ENCODE data around the gene PDCD4.

The PDCD4 gene

GRCh38 chr10:110871298-110872084, at the start of gene PDCD4:
Gene PDCD4 (plus strand): TSS chr10:110871928. CDS start chr10:110876028, 4,100 bp downstream.
- DNase-seq, result peak; percentile 99

- no peak for DNase-seq
These were observed 49.6 kb upstream of the PDCD4 start for GRCh38 chr10:110822035-110822711.

DNA sequence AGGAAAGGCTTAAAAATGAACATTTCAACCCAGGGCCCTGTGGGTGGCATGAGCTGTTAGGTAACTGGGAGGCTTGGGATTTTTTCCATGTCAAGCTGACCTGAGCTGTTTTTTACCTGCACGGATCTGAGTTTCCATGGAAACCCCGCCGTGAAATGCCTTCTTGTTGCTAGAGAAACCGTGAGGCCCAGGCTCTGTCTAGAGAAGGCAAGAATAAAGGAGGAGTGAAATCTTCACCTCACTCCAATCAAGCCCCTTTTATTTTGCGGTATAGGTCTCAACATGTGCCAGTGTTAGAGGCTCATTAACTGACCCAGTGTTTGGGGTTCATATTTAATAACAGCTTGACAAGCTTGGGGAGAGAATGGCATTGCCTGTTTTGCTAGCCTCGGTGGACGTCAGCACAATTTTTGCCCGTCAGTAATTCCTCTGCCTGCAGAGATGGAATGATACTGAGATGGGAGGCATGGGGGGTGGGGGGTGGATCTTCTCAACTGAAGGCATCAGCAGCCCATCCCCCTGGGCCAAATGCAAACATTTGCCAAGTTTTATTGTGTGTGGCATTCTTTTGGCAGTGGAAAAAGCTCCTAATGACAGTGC, 48.9 kb upstream of the PDCD4 start:
- DNase-seq, result no peak

- no peak for DNase-seq
These were observed 47.6 kb upstream of the PDCD4 start for GRCh38 chr10:110824152-110824441.

GRCh38 chr10:110824660-110825059, 47.1 kb upstream of the PDCD4 start:
- DNase-seq, result no peak

DNA sequence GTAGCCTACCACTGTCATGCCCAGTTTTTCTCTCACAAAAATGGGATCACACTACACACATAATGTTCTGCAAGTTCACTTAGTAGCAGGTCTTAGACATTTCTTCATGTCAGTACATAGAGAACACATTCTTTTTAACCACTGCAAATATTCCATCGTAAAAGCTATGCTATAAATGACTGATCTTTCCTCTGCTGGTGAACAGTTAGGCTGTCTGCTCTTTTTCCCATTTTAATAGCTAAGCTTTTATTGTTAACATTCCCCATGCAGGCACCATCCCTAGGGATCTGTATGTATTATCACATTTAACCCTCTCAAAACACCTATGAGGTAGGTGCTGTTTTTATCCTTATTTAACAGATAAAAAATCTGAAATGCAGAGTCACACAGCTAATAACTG, 46.2 kb upstream of the PDCD4 start:
- no peak for DNase-seq

GRCh38 chr10:110827410-110827809, 44.3 kb upstream of the PDCD4 start:
- DNase-seq, result peak; percentile 52

GRCh38 chr10:110827875-110828274, 43.9 kb upstream of the PDCD4 start:
- DNase-seq, result no peak

GRCh38 chr10:110828525-110828924, 43.2 kb upstream of the PDCD4 start:
- DNase-seq, result no peak

DNA sequence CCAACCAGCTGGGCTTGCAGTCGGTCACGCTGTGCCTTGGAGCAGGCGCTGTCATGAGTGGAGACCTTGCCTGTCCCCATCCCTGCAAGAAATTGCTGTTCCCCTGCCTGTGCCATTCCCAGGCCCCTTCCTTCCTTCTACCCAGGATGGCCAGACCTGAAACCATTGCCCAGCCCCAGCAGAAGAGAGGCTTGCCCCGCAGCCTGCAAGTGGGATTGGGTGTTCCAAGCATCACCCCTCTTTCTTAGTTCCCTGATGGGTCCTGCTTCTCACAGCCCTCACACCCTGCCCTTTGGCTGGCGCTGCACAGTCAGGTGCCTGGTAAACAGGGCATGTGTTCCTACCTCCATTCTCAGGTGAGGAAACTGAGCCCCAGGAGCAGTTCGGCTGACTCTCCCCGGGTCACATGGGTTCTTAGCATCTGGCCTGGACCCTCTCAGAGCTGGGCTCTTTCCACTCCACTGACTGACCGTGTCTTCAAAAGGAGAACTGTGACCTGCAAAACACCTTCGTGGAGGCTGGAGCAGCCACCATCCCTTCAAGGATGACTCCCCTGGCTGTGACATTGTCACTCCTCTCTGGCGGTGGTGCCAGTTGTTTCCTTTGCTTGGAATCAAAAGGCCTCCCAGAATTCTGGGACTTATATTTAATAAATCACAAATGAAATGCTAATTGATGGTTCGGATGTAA, 41.9 kb upstream of the PDCD4 start:
- no peak for DNase-seq

DNA sequence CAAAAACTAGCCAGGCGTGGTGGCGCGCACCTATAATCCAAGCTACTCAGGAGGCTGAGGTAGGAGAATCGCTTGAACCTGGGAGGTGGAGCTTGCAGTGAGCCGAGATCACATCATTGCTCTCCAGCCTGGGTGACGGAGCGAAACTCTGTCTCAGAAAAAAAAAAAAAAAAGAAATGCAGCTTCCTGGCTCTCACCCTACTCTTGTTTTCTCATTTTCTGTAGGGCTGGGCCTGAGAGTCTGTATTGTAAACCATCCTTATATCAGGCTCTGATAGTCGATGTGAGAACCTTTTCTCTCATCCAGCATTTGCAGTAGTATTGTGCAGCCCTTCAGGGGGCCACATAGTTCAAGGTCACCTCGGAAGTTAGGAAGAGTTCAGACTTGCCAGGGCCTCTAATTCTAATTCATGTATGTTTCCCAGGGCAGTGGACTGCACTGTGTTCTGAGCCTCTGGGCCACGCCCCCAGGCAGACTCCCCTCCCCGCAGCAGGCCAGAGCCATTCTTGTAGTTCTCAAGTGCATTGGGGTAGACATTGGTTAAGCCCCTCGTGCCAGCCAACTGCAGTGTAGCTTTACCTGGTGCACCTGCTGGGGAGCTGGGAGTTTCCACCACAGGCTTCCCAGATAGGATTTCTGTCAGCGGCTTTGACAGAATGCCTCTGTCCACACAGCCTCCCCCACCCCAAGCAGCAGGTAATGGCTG, 38.3 kb upstream of the PDCD4 start:
- no peak for DNase-seq

DNA sequence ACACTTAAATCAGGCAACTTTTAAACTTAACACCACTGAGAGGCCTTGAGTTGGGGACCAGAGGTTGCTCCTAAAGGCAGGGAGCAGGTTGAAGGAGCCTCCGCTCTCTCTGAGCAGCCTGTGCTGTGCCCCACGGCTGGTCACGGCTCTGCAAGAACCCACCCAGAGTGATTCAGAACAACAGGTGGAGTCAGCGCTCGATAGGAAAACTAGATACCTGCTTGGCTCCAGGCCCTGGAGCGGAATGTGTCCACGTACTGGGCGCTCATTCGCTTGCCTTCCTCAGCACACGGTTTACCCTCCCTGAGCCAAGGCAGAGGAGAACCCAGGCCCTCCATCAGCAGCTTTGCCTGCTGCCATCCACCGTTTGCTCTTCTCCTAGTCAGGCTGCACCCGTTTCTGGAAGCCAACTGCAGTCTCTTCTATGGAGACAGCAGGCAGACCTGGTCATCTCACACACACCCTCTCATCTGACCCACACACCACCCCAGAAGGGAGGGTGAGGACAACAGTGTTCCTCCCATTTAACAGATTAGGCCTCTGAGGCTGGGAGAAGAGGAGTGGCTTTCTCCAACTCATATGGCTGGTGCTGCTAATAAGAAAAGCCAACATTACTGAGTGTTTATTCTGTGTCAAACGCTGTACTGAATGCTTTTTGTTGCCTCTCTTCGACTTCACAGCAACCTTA, 37.6 kb upstream of the PDCD4 start:
- DNase-seq, result no peak

- no peak for DNase-seq
These were observed 37.0 kb upstream of the PDCD4 start for GRCh38 chr10:110834629-110835301.

DNA sequence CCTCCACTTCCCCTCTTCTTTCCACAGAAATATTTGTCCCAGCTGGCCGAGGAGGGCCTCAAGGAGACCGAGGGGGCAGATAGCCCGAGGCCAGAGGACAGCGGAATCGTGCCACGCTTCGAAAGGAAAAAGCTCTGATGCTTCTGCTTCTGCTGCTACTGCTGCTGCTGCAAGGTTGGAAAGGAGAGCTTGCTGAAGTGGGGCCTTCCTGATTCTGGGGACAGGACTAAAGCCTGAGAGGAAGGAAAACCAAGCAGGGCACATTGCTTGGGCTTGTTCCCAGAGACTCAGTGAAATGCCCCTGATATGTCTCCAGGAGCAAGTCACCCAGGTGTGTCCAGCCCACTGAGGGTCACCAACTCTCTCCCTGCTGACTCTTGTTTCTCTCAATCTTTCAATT, 35.9 kb upstream of the PDCD4 start:
- DNase-seq, result no peak

- no peak for DNase-seq
These were observed 35.0 kb upstream of the PDCD4 start for GRCh38 chr10:110836706-110837105.

- no peak for DNase-seq
These were observed 34.1 kb upstream of the PDCD4 start for GRCh38 chr10:110837418-110838171.

DNA sequence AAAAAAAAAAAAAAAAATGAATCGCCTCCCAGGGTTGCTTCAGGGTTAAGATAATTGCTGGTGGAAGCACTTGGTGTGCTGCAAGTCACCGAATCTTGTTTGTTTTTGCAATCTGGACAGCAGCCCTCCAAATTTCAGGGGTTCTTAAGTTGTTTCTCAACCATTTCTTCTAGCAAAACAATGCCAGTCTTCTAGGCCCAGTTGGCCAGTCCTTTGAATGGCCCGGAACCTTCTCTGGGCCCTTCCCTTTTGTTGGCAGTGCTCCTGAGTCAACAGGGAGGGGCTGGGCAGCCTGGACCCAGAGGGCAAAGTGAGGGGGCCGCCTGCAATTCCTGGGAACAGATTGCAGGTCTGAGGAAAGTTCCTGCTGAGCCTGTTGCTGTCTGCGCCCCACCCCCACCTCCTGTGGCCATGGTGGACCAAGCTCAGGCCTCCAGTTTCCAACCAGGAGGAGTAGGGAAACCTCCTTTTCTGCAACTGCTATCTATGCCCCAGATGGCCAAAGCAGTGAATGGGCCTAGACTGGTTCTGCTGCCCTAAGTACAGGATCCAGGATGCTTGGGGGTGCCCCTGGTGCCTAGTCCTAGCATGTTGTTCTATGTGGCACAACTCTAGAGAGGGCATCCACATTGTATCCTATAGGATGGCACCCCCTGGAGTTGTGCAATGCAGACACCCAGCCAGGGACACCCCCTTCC, 31.4 kb upstream of the PDCD4 start:
- no peak for DNase-seq

GRCh38 chr10:110840923-110841428, 30.8 kb upstream of the PDCD4 start:
- DNase-seq, result no peak

DNA sequence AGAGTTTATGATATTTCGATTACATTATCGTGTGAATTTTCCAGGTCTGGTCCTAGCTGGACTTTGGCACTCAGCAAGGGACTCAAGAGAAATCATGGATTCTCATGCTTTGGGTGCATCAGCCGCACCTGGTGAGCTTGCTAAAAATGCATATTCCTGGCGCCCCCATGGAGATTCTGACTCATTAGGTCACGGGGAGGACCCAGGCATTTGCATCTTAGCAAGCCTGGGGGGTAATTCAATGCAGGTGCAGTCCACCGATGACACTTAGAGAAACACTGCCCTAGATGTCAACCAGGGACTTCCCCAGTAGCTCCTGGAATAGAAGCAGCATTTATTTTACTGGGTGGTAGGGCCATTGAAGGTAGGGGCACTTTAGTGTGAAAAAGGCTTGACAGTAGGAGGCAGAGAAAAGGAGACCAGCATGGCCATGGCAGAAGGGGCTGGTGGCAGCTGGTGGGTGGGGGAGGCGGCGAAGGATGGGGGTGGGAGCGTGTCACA, 29.9 kb upstream of the PDCD4 start:
- no peak for DNase-seq

DNA sequence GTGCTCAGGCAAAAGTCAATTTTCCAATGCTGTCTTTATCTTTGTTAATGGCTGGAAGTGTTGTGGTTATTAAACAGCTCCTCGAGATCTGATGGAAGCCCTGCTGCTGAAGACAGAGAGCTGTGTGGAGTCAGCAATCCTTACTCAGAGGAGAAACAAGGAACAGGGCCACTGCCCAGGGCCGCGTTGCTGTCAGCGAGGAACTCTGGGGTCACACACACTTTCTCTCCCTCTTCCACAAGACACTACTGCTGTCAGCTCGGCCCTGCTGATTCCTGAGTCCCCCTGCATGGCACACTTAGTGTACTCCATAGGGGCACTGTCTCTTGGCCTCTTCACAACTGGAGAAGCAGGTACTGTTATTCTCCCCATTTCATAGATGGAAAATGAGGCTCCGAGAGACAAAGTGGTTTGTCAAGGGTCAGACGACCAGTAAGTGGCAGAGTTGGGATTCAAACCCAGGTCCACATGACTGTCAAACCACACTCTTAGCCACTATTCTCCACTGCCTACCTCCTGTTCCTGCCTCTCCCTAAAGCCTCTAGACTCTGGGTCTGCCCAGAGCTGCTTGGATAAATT, 29.3 kb upstream of the PDCD4 start:
- DNase-seq, result no peak
